IPS-NIHi7 (cell line): ENCODE data around the gene TUBA1A.
A peak's percentile ranks its signal among the peaks of the same experiment; 100 is the strongest.
"Not testable (repeated sequence)": the region's sequence is repeated elsewhere in the genome, so short reads cannot be mapped to it uniquely, and the experiment has no call there.

Source experiments
- DNase-seq: peaks from one replicate; pipeline ENCODE4 v3.0.0; 2012; ENCODE audit warnings: mixed read lengths; ENCODE audit errors: extremely low spot score

TUBA1A gene

GRCh38 chr12:49200919-49201594 is 12.2 kb upstream of the TUBA1A start:
- DNase-seq, result peak; percentile 27

GRCh38 chr12:49198431-49199155 is 9.7 kb upstream of the TUBA1A start:
- peak; percentile 26 for DNase-seq

GRCh38 chr12:49197256-49197655 is 8.4 kb upstream of the TUBA1A start:
- no peak for DNase-seq

- no peak for DNase-seq
Measured at GRCh38 chr12:49195736-49196135, 6.9 kb upstream of the TUBA1A start.

- DNase-seq, result not testable (repeated sequence)
Measured at GRCh38 chr12:49193746-49194145, 4.9 kb upstream of the TUBA1A start.

- not testable (repeated sequence) for DNase-seq
Measured at GRCh38 chr12:49191498-49191897, 2.6 kb upstream of the TUBA1A start.

GRCh38 chr12:49190974-49191373 is 2.1 kb upstream of the TUBA1A start:
- DNase-seq, result no peak

- DNase-seq, result no peak
Measured at GRCh38 chr12:49189731-49190716, 1.1 kb upstream of the TUBA1A start.

- peak; percentile 58 for DNase-seq
Measured at GRCh38 chr12:49188201-49188915, 522 bp downstream of the TUBA1A start.

GRCh38 chr12:49187184-49187583 is 1.7 kb downstream of the TUBA1A start:
- no peak for DNase-seq

- not testable (repeated sequence) for DNase-seq
Measured at GRCh38 chr12:49186307-49186706, 2.6 kb downstream of the TUBA1A start.

GRCh38 chr12:49184697-49185096 is 4.2 kb downstream of the TUBA1A start:
- DNase-seq, result not testable (repeated sequence)

GRCh38 chr12:49183214-49183950 is 5.5 kb downstream of the TUBA1A start:
- DNase-seq, result not testable (repeated sequence)

GRCh38 chr12:49174218-49174617 is 14.7 kb downstream of the TUBA1A start:
- DNase-seq, result no peak

- DNase-seq, result no peak
Measured at GRCh38 chr12:49170924-49171323, 18.0 kb downstream of the TUBA1A start.

- no peak for DNase-seq
Measured at GRCh38 chr12:49165114-49165513, 23.8 kb downstream of the TUBA1A start.

GRCh38 chr12:49161901-49162300 is 27.0 kb downstream of the TUBA1A start:
- DNase-seq, result not testable (repeated sequence)

- DNase-seq, result no peak
Measured at GRCh38 chr12:49161092-49161795, 27.6 kb downstream of the TUBA1A start.

GRCh38 chr12:49160399-49160798 is 28.5 kb downstream of the TUBA1A start:
- DNase-seq, result no peak

- no peak for DNase-seq
Measured at GRCh38 chr12:49154221-49154620, 34.7 kb downstream of the TUBA1A start.
